ENCODE measurements around the gene KDM5A. TPM values are rescaled to one million over a fixed set of nuclear protein-coding genes. Genes with fewer than 3 reads are reported as not detected.

Gene KDM5A
- polyA plus RNA-seq, 1 donor (not counting 4 experiments of a cell fraction or from before 2014, with no cell fraction given): 14.5 TPM

GRCh38 chr12:325906-326305 lies 63.2 kb downstream of the KDM5A start:
- Histone ChIP-seq H3K27me3 (ENCODE audit: control insufficient read depth, extremely low read depth, insufficient read depth, low read length) (no peaks in the 10 kb centered on the region), H3K4me1 (ENCODE audit: control insufficient read depth, extremely low read depth, insufficient read depth, low read length) (peaks cover 11% of the 10 kb centered on the region), H3K9ac (ENCODE audit: control insufficient read depth, extremely low read depth, insufficient read depth, low read length) (no peak overlapping the region), H4K20me1 (ENCODE audit: control insufficient read depth, extremely low read depth, insufficient read depth, low read length) (no peaks in the 10 kb centered on the region), H2AFZ (ENCODE audit: control insufficient read depth, low read length) (no peak overlapping the region), H3K79me2 (ENCODE audit: control insufficient read depth, insufficient read depth, low read length) (no peaks in the 10 kb centered on the region), H3K4me2 (ENCODE audit: control insufficient read depth, extremely low read depth, insufficient read depth, low read depth, low read length) (no peak overlapping the region), H3K9me3 (ENCODE audit: control insufficient read depth, low read depth, low read length) (no peaks in the 10 kb centered on the region), H3K9me1 (ENCODE audit: control insufficient read depth, extremely low read depth, insufficient read depth, low read length) (no peaks in the 10 kb centered on the region), H3K27ac (ENCODE audit: control insufficient read depth, insufficient read depth, low read length) (no peak overlapping the region), H3K36me3 (ENCODE audit: control insufficient read depth in 2 of 2, extremely low read depth in 1 of 2, insufficient read depth in 2 of 2, low read length in 2 of 2) (peaks cover 13 to 15% of the 10 kb centered on the region in 2 experiments), H3K4me3 (ENCODE audit: control insufficient read depth in 2 of 3, extremely low read depth in 1 of 3, insufficient read depth in 2 of 3, low read depth in 1 of 3, low read length in 3 of 3) (no peak overlapping the region)
- FAIRE-seq: no peak
- TF ChIP-seq CTCF (optimal IDR thresholded peaks at IDR 0.05 in 1 of 3, IDR thresholded peaks at IDR 0.05 in 1 of 3, conservative IDR thresholded peaks at IDR 0.05 in 1 of 3; ENCODE audit: extremely low read depth in 1 of 3, insufficient read depth in 2 of 3, low read length in 3 of 3) (no peak), EZH2 (IDR thresholded peaks at IDR 0.05; ENCODE audit: low read length) (no peak)
- no peak for DNase-seq (ENCODE audit: low read depth, low spot score)
- dilution Hi-C loops (cut with MboI; ENCODE audit: extremely low pct_ligation_motif_present, low sequenced_read_pairs): no loop called here

DNA sequence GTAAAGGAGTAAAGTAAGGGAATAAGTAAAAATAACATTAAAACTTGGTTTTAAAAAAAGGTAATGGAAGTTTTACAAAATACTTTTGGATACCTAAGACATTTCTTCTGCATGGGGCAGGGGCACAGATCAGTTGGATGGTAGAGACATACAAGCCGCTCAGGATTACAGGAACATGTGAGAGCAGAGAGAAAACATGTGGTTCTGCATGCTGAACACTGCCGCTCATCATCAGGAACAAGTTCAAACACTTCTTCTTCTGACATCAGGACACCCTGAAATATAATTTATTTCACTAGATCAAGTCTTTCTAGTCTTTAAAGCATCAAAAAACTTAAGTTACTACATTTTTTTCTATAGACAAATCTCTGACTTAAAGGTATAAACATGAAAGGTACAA lies 65.6 kb downstream of the KDM5A start:
- H3K4me3 ChIP-seq (ENCODE audit: control insufficient read depth in 2 of 3, extremely low read depth in 1 of 3, insufficient read depth in 2 of 3, low read depth in 1 of 3, low read length in 3 of 3): no peak overlapping the region
- no peak overlapping the region for H2AFZ ChIP-seq (ENCODE audit: control insufficient read depth, low read length)
- H3K9me1 ChIP-seq (ENCODE audit: control insufficient read depth, extremely low read depth, insufficient read depth, low read length): no peaks in the 10 kb centered on the region
- no peaks in the 10 kb centered on the region for H3K79me2 ChIP-seq (ENCODE audit: control insufficient read depth, insufficient read depth, low read length)
- no peak overlapping the region for H3K4me2 ChIP-seq (ENCODE audit: control insufficient read depth, extremely low read depth, insufficient read depth, low read depth, low read length)
- H3K9me3 ChIP-seq (ENCODE audit: control insufficient read depth, low read depth, low read length): no peaks in the 10 kb centered on the region
- no peaks in the 10 kb centered on the region for H3K27me3 ChIP-seq (ENCODE audit: control insufficient read depth, extremely low read depth, insufficient read depth, low read length)
- H3K9ac ChIP-seq (ENCODE audit: control insufficient read depth, extremely low read depth, insufficient read depth, low read length): no peak overlapping the region
- peak; percentile 76 for FAIRE-seq
- dilution Hi-C loops (cut with MboI; ENCODE audit: extremely low pct_ligation_motif_present, low sequenced_read_pairs): no loop called here
- TF ChIP-seq CTCF (optimal IDR thresholded peaks at IDR 0.05 in 1 of 3, IDR thresholded peaks at IDR 0.05 in 1 of 3, conservative IDR thresholded peaks at IDR 0.05 in 1 of 3; ENCODE audit: extremely low read depth in 1 of 3, insufficient read depth in 2 of 3, low read length in 3 of 3) (no peak), EZH2 (IDR thresholded peaks at IDR 0.05; ENCODE audit: low read length) (no peak)
- H3K27ac ChIP-seq (ENCODE audit: control insufficient read depth, insufficient read depth, low read length): no peak overlapping the region
- H3K36me3 ChIP-seq (ENCODE audit: control insufficient read depth in 2 of 2, extremely low read depth in 1 of 2, insufficient read depth in 2 of 2, low read length in 2 of 2): peaks cover 16 to 24% of the 10 kb centered on the region in 2 experiments
- no peaks in the 10 kb centered on the region for H4K20me1 ChIP-seq (ENCODE audit: control insufficient read depth, extremely low read depth, insufficient read depth, low read length)
- DNase-seq (ENCODE audit: low read depth, low spot score): no peak
- H3K4me1 ChIP-seq (ENCODE audit: control insufficient read depth, extremely low read depth, insufficient read depth, low read length): peaks cover 11% of the 10 kb centered on the region

Measured in keratinocyte (primary cell).